ENCODE results near the gene SHQ1. TPM values are rescaled to one million over a fixed set of nuclear protein-coding genes. Genes with fewer than 3 reads are reported as not detected.

The SHQ1 gene
- total RNA-seq, 1 experiment from 2014 or later, result 27.6 TPM

DNA sequence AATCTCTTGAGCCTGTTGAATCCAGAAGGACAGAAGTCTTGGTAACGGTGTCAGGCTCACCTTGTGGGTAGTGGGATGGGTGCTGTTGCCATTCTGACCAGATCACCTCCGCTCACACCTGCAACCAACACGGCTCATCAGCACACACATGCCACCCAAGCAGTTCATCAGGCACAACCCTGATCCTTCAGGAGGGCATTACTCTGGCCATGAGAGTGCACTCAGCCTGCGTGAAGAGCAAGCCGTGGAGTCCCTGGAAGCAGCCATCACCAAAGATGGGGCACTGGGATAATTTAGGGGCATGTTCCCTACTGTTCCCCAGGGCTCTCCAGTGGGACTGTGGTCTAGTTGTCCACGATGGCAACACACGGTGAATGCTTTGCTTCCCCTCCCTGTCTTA lies 120.5 kb downstream of the SHQ1 start:
- H2AFZ ChIP-seq (ENCODE audit: low read depth, low read length, poor library complexity, severe bottlenecking), result no peak overlapping the region
- RAD21 ChIA-PET (ENCODE audit: low non-redundant PET in 1 of 2, low total read pairs in 2 of 2, uncharacterized antibody in 2 of 2, unreplicated experiment in 2 of 2), result no interaction called here
- H3K9ac ChIP-seq (ENCODE audit: low read length), result no peak overlapping the region
- BruUV-seq (replicated peaks), result no TSS peak
- no peaks in the 10 kb centered on the region for H4K20me1 ChIP-seq (ENCODE audit: insufficient read depth)
- H3K4me3 ChIP-seq (replicated peaks in 1 of 2; ENCODE audit: low read depth in 1 of 2, low read length in 2 of 2), result no peak overlapping the region
- intact Hi-C loops (cut with micrococcal nuclease), result no loop called here
- POLR2A ChIA-PET, result no interaction called here
- CTCF ChIA-PET, result no interaction called here
- no peak overlapping the region for H3K4me2 ChIP-seq (ENCODE audit: low read length)
- no peaks in the 10 kb centered on the region for H3K9me2 ChIP-seq (ENCODE audit: insufficient read depth)
- no peaks in the 10 kb centered on the region for H3K79me2 ChIP-seq (ENCODE audit: insufficient read depth, low read length)
- no peaks in the 10 kb centered on the region for H3K27me3 ChIP-seq (ENCODE audit: insufficient read depth, low read length)
- DNase-seq (ENCODE audit: low read depth, low spot score), result no peak
- no peak for ATAC-seq
- H3K9me3 ChIP-seq (ENCODE audit: control insufficient read depth in 1 of 2, insufficient read depth in 1 of 2, low read depth in 1 of 2, low read length in 2 of 2), result no peaks in the 10 kb centered on the region
- peaks cover 10 to 28% of the 10 kb centered on the region in 2 experiments for H3K4me1 ChIP-seq (ENCODE audit: control insufficient read depth in 1 of 2, insufficient read depth in 2 of 2, low read length in 2 of 2)
- TF ChIP-seq SIN3A (IDR thresholded peaks at IDR 0.05; ENCODE audit: low read depth) (no peak), POLR2A (IDR thresholded peaks at IDR 0.05; ENCODE audit: borderline replicate concordance, extremely low read depth, insufficient read depth, insufficient read length) (no peak), YY1 (IDR thresholded peaks at IDR 0.05; ENCODE audit: extremely low read depth, insufficient replicate concordance, low read depth, low read length) (no peak), JUND (IDR thresholded peaks at IDR 0.05) (no peak), RAD21 (IDR thresholded peaks at IDR 0.05; ENCODE audit: low read depth) (no peak), EGR1 (IDR thresholded peaks at IDR 0.05; ENCODE audit: low read depth) (no peak), SP1 (IDR thresholded peaks at IDR 0.05; ENCODE audit: low read depth) (no peak), ZFX (IDR thresholded peaks at IDR 0.05) (no peak), TCF7L2 (IDR thresholded peaks at IDR 0.05; ENCODE audit: borderline replicate concordance, extremely low read depth, insufficient read depth, insufficient read length) (no peak), CEBPB (IDR thresholded peaks at IDR 0.05; ENCODE audit: low read depth) (no peak), POLR2AphosphoS5 (IDR thresholded peaks at IDR 0.05; ENCODE audit: low read depth, low read length) (no peak), EZH2phosphoT487 (IDR thresholded peaks at IDR 0.05; ENCODE audit: borderline replicate concordance) (no peak), ZNF274 (IDR thresholded peaks at IDR 0.05; ENCODE audit: low read depth, low read length) (no peak), FOSL1 (IDR thresholded peaks at IDR 0.05; ENCODE audit: low read depth) (no peak), EZH2 (IDR thresholded peaks at IDR 0.05) (no peak)
- TF ChIP-seq, protein P1, sequence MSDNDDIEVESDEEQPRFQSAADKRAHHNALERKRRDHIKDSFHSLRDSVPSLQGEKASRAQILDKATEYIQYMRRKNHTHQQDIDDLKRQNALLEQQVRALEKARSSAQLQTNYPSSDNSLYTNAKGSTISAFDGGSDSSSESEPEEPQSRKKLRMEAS (IDR thresholded peaks at IDR 0.05), result no peak
- TF ChIP-seq, protein P2, sequence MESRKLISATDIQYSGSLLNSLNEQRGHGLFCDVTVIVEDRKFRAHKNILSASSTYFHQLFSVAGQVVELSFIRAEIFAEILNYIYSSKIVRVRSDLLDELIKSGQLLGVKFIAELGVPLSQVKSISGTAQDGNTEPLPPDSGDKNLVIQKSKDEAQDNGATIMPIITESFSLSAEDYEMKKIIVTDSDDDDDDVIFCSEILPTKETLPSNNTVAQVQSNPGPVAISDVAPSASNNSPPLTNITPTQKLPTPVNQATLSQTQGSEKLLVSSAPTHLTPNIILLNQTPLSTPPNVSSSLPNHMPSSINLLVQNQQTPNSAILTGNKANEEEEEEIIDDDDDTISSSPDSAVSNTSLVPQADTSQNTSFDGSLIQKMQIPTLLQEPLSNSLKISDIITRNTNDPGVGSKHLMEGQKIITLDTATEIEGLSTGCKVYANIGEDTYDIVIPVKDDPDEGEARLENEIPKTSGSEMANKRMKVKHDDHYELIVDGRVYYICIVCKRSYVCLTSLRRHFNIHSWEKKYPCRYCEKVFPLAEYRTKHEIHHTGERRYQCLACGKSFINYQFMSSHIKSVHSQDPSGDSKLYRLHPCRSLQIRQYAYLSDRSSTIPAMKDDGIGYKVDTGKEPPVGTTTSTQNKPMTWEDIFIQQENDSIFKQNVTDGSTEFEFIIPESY (IDR thresholded peaks at IDR 0.05; ENCODE audit: extremely low read depth, insufficient replicate concordance, low read length), result no peak
- TF ChIP-seq, protein P3, sequence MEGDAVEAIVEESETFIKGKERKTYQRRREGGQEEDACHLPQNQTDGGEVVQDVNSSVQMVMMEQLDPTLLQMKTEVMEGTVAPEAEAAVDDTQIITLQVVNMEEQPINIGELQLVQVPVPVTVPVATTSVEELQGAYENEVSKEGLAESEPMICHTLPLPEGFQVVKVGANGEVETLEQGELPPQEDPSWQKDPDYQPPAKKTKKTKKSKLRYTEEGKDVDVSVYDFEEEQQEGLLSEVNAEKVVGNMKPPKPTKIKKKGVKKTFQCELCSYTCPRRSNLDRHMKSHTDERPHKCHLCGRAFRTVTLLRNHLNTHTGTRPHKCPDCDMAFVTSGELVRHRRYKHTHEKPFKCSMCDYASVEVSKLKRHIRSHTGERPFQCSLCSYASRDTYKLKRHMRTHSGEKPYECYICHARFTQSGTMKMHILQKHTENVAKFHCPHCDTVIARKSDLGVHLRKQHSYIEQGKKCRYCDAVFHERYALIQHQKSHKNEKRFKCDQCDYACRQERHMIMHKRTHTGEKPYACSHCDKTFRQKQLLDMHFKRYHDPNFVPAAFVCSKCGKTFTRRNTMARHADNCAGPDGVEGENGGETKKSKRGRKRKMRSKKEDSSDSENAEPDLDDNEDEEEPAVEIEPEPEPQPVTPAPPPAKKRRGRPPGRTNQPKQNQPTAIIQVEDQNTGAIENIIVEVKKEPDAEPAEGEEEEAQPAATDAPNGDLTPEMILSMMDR (IDR thresholded peaks at IDR 0.05 in 2 of 3, conservative IDR thresholded peaks at IDR 0.05 in 1 of 3; ENCODE audit: borderline replicate concordance in 1 of 3, insufficient read depth in 1 of 3, low read depth in 2 of 3, low read length in 2 of 3), result no peak
- TF ChIP-seq, protein P4, sequence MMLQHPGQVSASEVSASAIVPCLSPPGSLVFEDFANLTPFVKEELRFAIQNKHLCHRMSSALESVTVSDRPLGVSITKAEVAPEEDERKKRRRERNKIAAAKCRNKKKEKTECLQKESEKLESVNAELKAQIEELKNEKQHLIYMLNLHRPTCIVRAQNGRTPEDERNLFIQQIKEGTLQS (IDR thresholded peaks at IDR 0.05), result no peak
- TF ChIP-seq, protein P5, sequence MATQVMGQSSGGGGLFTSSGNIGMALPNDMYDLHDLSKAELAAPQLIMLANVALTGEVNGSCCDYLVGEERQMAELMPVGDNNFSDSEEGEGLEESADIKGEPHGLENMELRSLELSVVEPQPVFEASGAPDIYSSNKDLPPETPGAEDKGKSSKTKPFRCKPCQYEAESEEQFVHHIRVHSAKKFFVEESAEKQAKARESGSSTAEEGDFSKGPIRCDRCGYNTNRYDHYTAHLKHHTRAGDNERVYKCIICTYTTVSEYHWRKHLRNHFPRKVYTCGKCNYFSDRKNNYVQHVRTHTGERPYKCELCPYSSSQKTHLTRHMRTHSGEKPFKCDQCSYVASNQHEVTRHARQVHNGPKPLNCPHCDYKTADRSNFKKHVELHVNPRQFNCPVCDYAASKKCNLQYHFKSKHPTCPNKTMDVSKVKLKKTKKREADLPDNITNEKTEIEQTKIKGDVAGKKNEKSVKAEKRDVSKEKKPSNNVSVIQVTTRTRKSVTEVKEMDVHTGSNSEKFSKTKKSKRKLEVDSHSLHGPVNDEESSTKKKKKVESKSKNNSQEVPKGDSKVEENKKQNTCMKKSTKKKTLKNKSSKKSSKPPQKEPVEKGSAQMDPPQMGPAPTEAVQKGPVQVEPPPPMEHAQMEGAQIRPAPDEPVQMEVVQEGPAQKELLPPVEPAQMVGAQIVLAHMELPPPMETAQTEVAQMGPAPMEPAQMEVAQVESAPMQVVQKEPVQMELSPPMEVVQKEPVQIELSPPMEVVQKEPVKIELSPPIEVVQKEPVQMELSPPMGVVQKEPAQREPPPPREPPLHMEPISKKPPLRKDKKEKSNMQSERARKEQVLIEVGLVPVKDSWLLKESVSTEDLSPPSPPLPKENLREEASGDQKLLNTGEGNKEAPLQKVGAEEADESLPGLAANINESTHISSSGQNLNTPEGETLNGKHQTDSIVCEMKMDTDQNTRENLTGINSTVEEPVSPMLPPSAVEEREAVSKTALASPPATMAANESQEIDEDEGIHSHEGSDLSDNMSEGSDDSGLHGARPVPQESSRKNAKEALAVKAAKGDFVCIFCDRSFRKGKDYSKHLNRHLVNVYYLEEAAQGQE (IDR thresholded peaks at IDR 0.05; ENCODE audit: low read depth), result no peak
- H3K36me3 ChIP-seq (ENCODE audit: control insufficient read depth in 1 of 2, insufficient read depth in 2 of 2, low read length in 2 of 2), result no peaks in the 10 kb centered on the region
- no peak overlapping the region for H3K27ac ChIP-seq (ENCODE audit: low read depth, low read length)

Measured in HCT116 (cell line).